OCI-LY3 (cell line): ENCODE data around the gene LPP.

Experiments
- CTCF ChIP-seq: fragments of 200-600, 300-600 bp; sonication (generic); IDR thresholded peaks from 2 replicates; pipeline ENCODE4 v1.5.1; 2014; ENCODE audit warnings: antibody characterized with exemption, low read length, low read depth
- EZH2phosphoT487 ChIP-seq: fragments of 200-600 bp; shearing (Covaris generic); IDR thresholded peaks from 2 replicates; pipeline ENCODE4 v1.6.1; 2018; ENCODE audit warnings: antibody characterized with exemption, mixed run types, low read depth

- TF ChIP-seq CTCF (no peak), EZH2phosphoT487 (no peak)
These were observed 466.8 kb downstream of the LPP start for GRCh38 chr3:188620752-188621151.
